GM12878 (cell line): ENCODE measurements around the gene GLB1L. TPM values are rescaled to one million over a fixed set of nuclear protein-coding genes. Genes with fewer than 3 reads are reported as not detected.

Source experiments
- HCFC1 ChIP-seq: fragments of 150-350 bp; IDR thresholded peaks from 2 replicates; pipeline ENCODE4 v1.6.1; 2014; ENCODE audit warnings: low read length
- MEF2A ChIP-seq: IDR thresholded peaks from 2 replicates; pipeline ENCODE4 v1.6.1; 2011; ENCODE audit warnings: low read depth, mild to moderate bottlenecking, low read length, moderate library complexity; ENCODE audit not compliant: insufficient read depth
- MTA2 ChIP-seq: fragments of 450-650 bp; IDR thresholded peaks from 2 replicates; pipeline ENCODE4 v1.6.1; 2016; ENCODE audit warnings: low read depth, mild to moderate bottlenecking, moderate library complexity
- POU2F2 ChIP-seq: IDR thresholded peaks from 3 replicates; pipeline ENCODE4 v1.6.1; 2011; ENCODE audit warnings: low read depth, mild to moderate bottlenecking, low read length, borderline replicate concordance
- SIN3A ChIP-seq: IDR thresholded peaks from 2 replicates; pipeline ENCODE4 v1.6.1; 2012; ENCODE audit warnings: low read depth, low read length, improper control_type of control experiment
- TCF3 ChIP-seq: IDR thresholded peaks from 2 replicates; pipeline ENCODE4 v1.6.1; 2012; ENCODE audit warnings: low read depth, mild to moderate bottlenecking, low read length, borderline replicate concordance; ENCODE audit not compliant: insufficient read depth
- ZNF24 ChIP-seq: fragments of 450-650 bp; IDR thresholded peaks from 2 replicates; pipeline ENCODE4 v1.6.1; 2017; ENCODE audit warnings: antibody characterized with exemption, mild to moderate bottlenecking
- polyA plus RNA-seq, 11 experiments: library from polyadenylated mRNA; depleted of rRNA in 4 of 11; unstranded in 6 of 11; stranded (reverse) in 5 of 11; fragments of >200 nt; fragmentation: Nextera tagmentation in 4 of 11; fragmentation: Illumina TruSeq in 1 of 11; extraction: Ambion mirVana in 4 of 11; extraction: Trizol in 1 of 11; gene quantifications; 1 replicate in 1 of 11; 2 replicates in 10 of 11; pipeline versions ENCODE4 v1.2.1 to v1.2.3, GENCODE V29; 2011 to 2016; ENCODE audit warnings: inconsistent platforms in 2 of 11, missing spikeins in 2 of 11, low read depth in 1 of 11
- total RNA-seq, 4 experiments: library from RNA; depleted of rRNA in 3 of 4; stranded (reverse); fragments of >200 nt in 3 of 4; fragmentation: Illumina TruSeq in 1 of 4; extraction: Trizol in 1 of 4; gene quantifications; 2 replicates each; pipeline versions ENCODE4 v1.2.1 to v1.2.3, GENCODE V29; 2013 to 2021
- TF ChIP-seq, protein P1 (sequence below): fragments of 450-650 bp; formaldehyde crosslinking; IDR thresholded peaks from 2 replicates; pipeline ENCODE4 v1.4.0; 2022; ENCODE audit warnings: mild to moderate bottlenecking, moderate library complexity
- TF ChIP-seq, protein P2 (sequence below): fragments of 450-650 bp; IDR thresholded peaks from 2 replicates; pipeline ENCODE4 v1.6.1; 2018; ENCODE audit warnings: mild to moderate bottlenecking, low read depth, moderate library complexity; ENCODE audit not compliant: partially characterized antibody
- TF ChIP-seq, protein P3 (sequence below): IDR thresholded peaks from 2 replicates; pipeline ENCODE4 v1.6.1; 2012; ENCODE audit warnings: mild to moderate bottlenecking, low read depth, low read length
- TF ChIP-seq, protein P4 (sequence below): IDR thresholded peaks from 2 replicates; pipeline ENCODE4 v1.6.1; 2012; ENCODE audit warnings: low read depth, low read length, improper control_type of control experiment
- TF ChIP-seq, protein P5 (sequence below): fragments of 450-650 bp; conservative IDR thresholded peaks from 2 replicates; pipeline ENCODE4 v1.6.1; 2017; ENCODE audit warnings: mild to moderate bottlenecking, moderate library complexity
- TF ChIP-seq, protein P6 (sequence below): IDR thresholded peaks from 2 replicates; pipeline ENCODE4 v1.6.1; 2011; ENCODE audit warnings: mild to moderate bottlenecking, low read depth, low read length, moderate library complexity; ENCODE audit not compliant: insufficient replicate concordance

The GLB1L gene
- total and polyA plus RNA-seq, 10 of the 15 experiments (the other 5 are each of a cell fraction or from before 2014, with no cell fraction given) = 0.29 to 4.6 (median 2.7) TPM

DNA sequence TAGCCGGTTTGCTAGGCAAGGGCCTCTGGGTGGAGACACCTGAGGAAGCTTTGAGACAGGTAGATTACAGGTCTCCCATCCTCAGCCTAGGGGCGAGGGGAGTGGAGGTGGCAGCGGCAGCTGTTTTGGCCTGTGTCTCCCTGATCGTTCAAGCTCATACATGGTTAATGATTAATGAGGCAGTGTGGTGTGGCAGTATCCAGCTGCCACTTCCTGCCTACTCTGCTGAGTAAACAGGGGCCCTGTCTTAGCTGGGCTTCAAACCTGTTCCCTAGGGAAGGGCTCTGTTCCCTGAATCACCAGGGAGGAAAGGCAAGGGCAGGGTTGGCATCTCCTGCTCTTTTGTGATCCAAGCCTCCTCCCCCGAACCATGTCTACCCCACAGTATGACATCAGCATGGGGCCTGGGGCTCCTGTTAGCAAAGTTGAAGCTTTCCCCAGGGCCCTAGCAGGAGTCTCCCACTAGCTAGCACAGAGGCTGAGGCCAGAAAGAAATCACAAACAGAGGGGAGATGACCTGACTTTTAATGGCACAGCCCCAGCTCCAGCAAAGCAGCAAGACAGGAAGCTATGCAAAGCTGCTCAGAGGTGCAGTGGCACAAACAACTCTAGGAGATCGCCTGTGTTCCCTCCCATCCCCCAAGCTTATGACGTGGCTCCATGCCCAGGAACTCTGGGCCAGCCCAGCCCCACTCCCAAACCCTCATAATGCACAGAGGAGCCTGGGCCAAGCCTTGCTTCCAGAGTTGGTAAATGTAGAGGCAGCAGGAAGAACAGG is 4.1 kb upstream of the GLB1L start (continued):
- TF ChIP-seq, protein P1, sequence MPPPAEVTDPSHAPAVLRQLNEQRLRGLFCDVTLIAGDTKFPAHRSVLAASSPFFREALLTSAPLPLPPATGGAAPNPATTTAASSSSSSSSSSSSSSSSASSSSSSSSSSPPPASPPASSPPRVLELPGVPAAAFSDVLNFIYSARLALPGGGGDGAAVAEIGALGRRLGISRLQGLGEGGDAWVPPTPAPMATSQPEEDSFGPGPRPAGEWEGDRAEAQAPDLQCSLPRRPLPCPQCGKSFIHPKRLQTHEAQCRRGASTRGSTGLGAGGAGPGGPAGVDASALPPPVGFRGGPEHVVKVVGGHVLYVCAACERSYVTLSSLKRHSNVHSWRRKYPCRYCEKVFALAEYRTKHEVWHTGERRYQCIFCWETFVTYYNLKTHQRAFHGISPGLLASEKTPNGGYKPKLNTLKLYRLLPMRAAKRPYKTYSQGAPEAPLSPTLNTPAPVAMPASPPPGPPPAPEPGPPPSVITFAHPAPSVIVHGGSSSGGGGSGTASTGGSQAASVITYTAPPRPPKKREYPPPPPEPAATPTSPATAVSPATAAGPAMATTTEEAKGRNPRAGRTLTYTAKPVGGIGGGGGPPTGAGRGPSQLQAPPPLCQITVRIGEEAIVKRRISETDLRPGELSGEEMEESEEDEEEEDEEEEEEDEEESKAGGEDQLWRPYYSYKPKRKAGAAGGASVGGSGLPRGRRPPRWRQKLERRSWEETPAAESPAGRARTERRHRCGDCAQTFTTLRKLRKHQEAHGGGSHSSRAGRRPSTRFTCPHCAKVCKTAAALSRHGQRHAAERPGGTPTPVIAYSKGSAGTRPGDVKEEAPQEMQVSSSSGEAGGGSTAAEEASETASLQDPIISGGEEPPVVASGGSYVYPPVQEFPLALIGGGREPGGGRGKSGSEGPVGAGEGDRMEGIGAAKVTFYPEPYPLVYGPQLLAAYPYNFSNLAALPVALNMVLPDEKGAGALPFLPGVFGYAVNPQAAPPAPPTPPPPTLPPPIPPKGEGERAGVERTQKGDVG (CRISPR knock-in tag) = no peak
- TF ChIP-seq, protein P2, sequence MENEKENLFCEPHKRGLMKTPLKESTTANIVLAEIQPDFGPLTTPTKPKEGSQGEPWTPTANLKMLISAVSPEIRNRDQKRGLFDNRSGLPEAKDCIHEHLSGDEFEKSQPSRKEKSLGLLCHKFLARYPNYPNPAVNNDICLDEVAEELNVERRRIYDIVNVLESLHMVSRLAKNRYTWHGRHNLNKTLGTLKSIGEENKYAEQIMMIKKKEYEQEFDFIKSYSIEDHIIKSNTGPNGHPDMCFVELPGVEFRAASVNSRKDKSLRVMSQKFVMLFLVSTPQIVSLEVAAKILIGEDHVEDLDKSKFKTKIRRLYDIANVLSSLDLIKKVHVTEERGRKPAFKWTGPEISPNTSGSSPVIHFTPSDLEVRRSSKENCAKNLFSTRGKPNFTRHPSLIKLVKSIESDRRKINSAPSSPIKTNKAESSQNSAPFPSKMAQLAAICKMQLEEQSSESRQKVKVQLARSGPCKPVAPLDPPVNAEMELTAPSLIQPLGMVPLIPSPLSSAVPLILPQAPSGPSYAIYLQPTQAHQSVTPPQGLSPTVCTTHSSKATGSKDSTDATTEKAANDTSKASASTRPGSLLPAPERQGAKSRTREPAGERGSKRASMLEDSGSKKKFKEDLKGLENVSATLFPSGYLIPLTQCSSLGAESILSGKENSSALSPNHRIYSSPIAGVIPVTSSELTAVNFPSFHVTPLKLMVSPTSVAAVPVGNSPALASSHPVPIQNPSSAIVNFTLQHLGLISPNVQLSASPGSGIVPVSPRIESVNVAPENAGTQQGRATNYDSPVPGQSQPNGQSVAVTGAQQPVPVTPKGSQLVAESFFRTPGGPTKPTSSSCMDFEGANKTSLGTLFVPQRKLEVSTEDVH = peak; percentile 44
- 0 out of 2 replicates have a peak, but pooled peaks have one; percentile 28 for TF ChIP-seq SIN3A
- TF ChIP-seq, protein P3, sequence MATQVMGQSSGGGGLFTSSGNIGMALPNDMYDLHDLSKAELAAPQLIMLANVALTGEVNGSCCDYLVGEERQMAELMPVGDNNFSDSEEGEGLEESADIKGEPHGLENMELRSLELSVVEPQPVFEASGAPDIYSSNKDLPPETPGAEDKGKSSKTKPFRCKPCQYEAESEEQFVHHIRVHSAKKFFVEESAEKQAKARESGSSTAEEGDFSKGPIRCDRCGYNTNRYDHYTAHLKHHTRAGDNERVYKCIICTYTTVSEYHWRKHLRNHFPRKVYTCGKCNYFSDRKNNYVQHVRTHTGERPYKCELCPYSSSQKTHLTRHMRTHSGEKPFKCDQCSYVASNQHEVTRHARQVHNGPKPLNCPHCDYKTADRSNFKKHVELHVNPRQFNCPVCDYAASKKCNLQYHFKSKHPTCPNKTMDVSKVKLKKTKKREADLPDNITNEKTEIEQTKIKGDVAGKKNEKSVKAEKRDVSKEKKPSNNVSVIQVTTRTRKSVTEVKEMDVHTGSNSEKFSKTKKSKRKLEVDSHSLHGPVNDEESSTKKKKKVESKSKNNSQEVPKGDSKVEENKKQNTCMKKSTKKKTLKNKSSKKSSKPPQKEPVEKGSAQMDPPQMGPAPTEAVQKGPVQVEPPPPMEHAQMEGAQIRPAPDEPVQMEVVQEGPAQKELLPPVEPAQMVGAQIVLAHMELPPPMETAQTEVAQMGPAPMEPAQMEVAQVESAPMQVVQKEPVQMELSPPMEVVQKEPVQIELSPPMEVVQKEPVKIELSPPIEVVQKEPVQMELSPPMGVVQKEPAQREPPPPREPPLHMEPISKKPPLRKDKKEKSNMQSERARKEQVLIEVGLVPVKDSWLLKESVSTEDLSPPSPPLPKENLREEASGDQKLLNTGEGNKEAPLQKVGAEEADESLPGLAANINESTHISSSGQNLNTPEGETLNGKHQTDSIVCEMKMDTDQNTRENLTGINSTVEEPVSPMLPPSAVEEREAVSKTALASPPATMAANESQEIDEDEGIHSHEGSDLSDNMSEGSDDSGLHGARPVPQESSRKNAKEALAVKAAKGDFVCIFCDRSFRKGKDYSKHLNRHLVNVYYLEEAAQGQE = no peak
- TF ChIP-seq HCFC1 = peak; percentile 22; the same call in 1 of the 2 replicates
- no peak for TF ChIP-seq MEF2A
- TF ChIP-seq, protein P4, sequence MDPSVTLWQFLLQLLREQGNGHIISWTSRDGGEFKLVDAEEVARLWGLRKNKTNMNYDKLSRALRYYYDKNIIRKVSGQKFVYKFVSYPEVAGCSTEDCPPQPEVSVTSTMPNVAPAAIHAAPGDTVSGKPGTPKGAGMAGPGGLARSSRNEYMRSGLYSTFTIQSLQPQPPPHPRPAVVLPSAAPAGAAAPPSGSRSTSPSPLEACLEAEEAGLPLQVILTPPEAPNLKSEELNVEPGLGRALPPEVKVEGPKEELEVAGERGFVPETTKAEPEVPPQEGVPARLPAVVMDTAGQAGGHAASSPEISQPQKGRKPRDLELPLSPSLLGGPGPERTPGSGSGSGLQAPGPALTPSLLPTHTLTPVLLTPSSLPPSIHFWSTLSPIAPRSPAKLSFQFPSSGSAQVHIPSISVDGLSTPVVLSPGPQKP = no peak
- peak; percentile 57 for TF ChIP-seq MTA2
- TF ChIP-seq, protein P5, sequence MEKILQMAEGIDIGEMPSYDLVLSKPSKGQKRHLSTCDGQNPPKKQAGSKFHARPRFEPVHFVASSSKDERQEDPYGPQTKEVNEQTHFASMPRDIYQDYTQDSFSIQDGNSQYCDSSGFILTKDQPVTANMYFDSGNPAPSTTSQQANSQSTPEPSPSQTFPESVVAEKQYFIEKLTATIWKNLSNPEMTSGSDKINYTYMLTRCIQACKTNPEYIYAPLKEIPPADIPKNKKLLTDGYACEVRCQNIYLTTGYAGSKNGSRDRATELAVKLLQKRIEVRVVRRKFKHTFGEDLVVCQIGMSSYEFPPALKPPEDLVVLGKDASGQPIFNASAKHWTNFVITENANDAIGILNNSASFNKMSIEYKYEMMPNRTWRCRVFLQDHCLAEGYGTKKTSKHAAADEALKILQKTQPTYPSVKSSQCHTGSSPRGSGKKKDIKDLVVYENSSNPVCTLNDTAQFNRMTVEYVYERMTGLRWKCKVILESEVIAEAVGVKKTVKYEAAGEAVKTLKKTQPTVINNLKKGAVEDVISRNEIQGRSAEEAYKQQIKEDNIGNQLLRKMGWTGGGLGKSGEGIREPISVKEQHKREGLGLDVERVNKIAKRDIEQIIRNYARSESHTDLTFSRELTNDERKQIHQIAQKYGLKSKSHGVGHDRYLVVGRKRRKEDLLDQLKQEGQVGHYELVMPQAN = peak; percentile 48; the same call in 1 of the 2 replicates
- TF ChIP-seq POU2F2 = peak; percentile 48; the same call in 2 of the 3 replicates
- TF ChIP-seq TCF3 = peak; percentile 65; the same call in 1 of the 2 replicates
- TF ChIP-seq ZNF24 = peak; percentile 48; the same call in 1 of the 2 replicates
- TF ChIP-seq, protein P6, sequence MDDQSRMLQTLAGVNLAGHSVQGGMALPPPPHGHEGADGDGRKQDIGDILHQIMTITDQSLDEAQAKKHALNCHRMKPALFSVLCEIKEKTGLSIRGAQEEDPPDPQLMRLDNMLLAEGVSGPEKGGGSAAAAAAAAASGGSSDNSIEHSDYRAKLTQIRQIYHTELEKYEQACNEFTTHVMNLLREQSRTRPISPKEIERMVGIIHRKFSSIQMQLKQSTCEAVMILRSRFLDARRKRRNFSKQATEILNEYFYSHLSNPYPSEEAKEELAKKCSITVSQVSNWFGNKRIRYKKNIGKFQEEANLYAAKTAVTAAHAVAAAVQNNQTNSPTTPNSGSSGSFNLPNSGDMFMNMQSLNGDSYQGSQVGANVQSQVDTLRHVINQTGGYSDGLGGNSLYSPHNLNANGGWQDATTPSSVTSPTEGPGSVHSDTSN = peak; percentile 71
